HEK293 (cell line): Measurements from ENCODE around the gene TTC12.

Experiments used
- CTCF ChIA-PET: fragments of 350-600 bp; formaldehyde crosslinking; extraction: SDS; loops from one replicate; lab custom pipeline; 2021; ENCODE audit warnings: antibody characterized with exemption; lab: Yijun Ruan, JAX
- POLR2A ChIA-PET: fragments of 300-600 bp; formaldehyde crosslinking; extraction: SDS; loops from one replicate; lab custom pipeline; 2020; ENCODE audit warnings: antibody characterized with exemption, inconsistent platforms; lab: Yijun Ruan, JAX
- H3K27ac ChIP-seq: fragments of 200-500 bp; sonication (Bioruptor generic); 2 replicates; pipeline ENCODE4 v1.5.1; 2014; ENCODE audit warnings: low read depth, low read length, control low read depth, inconsistent platforms; ENCODE audit errors: extremely low read depth
- H3K36me3 ChIP-seq, 2 experiments: fragments of 200-500 bp in 1 of 2; sonication (Bioruptor generic) in 1 of 2; 1 replicate in 1 of 2; 2 replicates in 1 of 2; pipeline ENCODE4 v1.5.1; 2014 to 2017; ENCODE audit warnings: inconsistent platforms in 2 of 2, low read length in 2 of 2; ENCODE audit not compliant: control insufficient read depth in 2 of 2, insufficient read depth in 1 of 2
- H3K4me1 ChIP-seq: fragments of 200-500 bp; sonication (Bioruptor generic); 2 replicates; pipeline ENCODE4 v1.5.1; 2014; ENCODE audit warnings: mild to moderate bottlenecking, low read length, inconsistent platforms; ENCODE audit not compliant: control insufficient read depth, insufficient read depth
- H3K4me3 ChIP-seq: 2 replicates; pipeline ENCODE4 v1.5.1; 2011; ENCODE audit warnings: low read depth, mild to moderate bottlenecking, control low read depth, low read length, moderate library complexity
- H3K9me3 ChIP-seq: fragments of 200-500 bp; sonication (Bioruptor generic); 2 replicates; pipeline ENCODE4 v1.5.1; 2014; ENCODE audit warnings: low read depth, low read length, inconsistent platforms; ENCODE audit not compliant: control insufficient read depth, insufficient read depth
- GFI1B ChIP-seq: fragments of 450-650 bp; formaldehyde crosslinking; IDR thresholded peaks from 2 replicates; pipeline ENCODE4 v1.5.1; 2016; ENCODE audit warnings: missing biosample characterization, missing genetic modification characterization
- HOXA7 ChIP-seq: sonication (generic); formaldehyde crosslinking; IDR thresholded peaks from 2 replicates; pipeline ENCODE4 v1.8.1; 2022; ENCODE audit warnings: missing genetic modification reagents, borderline replicate concordance
- OSR2 ChIP-seq: fragments of 450-650 bp; formaldehyde crosslinking; IDR thresholded peaks from 2 replicates; pipeline ENCODE4 v1.5.1; 2016; ENCODE audit warnings: missing biosample characterization, missing genetic modification characterization
- PATZ1 ChIP-seq: fragments of 450-650 bp; formaldehyde crosslinking; IDR thresholded peaks from 2 replicates; pipeline ENCODE4 v1.5.1; 2016; ENCODE audit warnings: missing biosample characterization, missing genetic modification characterization
- YY1 ChIP-seq: fragments of 450-650 bp; formaldehyde crosslinking; IDR thresholded peaks from 2 replicates; pipeline ENCODE4 v1.5.1; 2018; ENCODE audit warnings: missing biosample characterization, missing genetic modification characterization
- ZBTB8A ChIP-seq: fragments of 450-650 bp; formaldehyde crosslinking; IDR thresholded peaks from 2 replicates; pipeline ENCODE4 v1.5.1; 2016; ENCODE audit warnings: missing biosample characterization, missing genetic modification characterization
- ZFHX2 ChIP-seq: fragments of 450-650 bp; formaldehyde crosslinking; conservative IDR thresholded peaks from 2 replicates; pipeline ENCODE4 v1.5.1; 2016; ENCODE audit warnings: missing biosample characterization, missing genetic modification characterization
- ZFP41 ChIP-seq: fragments of 450-650 bp; formaldehyde crosslinking; IDR thresholded peaks from 2 replicates; pipeline ENCODE4 v1.5.1; 2016; ENCODE audit warnings: missing biosample characterization, missing genetic modification characterization, borderline replicate concordance
- ZFP69B ChIP-seq: fragments of 450-650 bp; formaldehyde crosslinking; IDR thresholded peaks from 2 replicates; pipeline ENCODE4 v1.5.1; 2016; ENCODE audit warnings: missing biosample characterization, missing genetic modification characterization
- ZNF148 ChIP-seq: fragments of 450-650 bp; formaldehyde crosslinking; IDR thresholded peaks from 2 replicates; pipeline ENCODE4 v1.5.0; 2017; ENCODE audit warnings: missing biosample characterization, missing genetic modification characterization, borderline replicate concordance
- ZNF16 ChIP-seq: fragments of 450-650 bp; formaldehyde crosslinking; IDR thresholded peaks from 2 replicates; pipeline ENCODE4 v1.5.1; 2016; ENCODE audit warnings: low read depth, missing biosample characterization, missing genetic modification characterization
- ZNF223 ChIP-seq: fragments of 450-650 bp; formaldehyde crosslinking; IDR thresholded peaks from 2 replicates; pipeline ENCODE4 v1.5.1; 2016; ENCODE audit warnings: missing biosample characterization, missing genetic modification characterization
- ZNF292 ChIP-seq: fragments of 450-650 bp; formaldehyde crosslinking; IDR thresholded peaks from 2 replicates; pipeline ENCODE4 v1.5.1; 2016; ENCODE audit warnings: low read depth, missing biosample characterization, missing genetic modification characterization, borderline replicate concordance
- ZNF416 ChIP-seq: fragments of 450-650 bp; formaldehyde crosslinking; IDR thresholded peaks from 2 replicates; pipeline ENCODE4 v1.5.1; 2016; ENCODE audit warnings: missing biosample characterization, missing genetic modification characterization
- ZNF530 ChIP-seq: fragments of 450-650 bp; formaldehyde crosslinking; IDR thresholded peaks from 2 replicates; pipeline ENCODE4 v1.5.1; 2016; ENCODE audit warnings: low read depth, missing biosample characterization, missing genetic modification characterization
- ZNF571 ChIP-seq: fragments of 450-650 bp; formaldehyde crosslinking; IDR thresholded peaks from 2 replicates; pipeline ENCODE4 v1.5.0; 2017; ENCODE audit warnings: missing biosample characterization, missing genetic modification characterization
- ZNF610 ChIP-seq: fragments of 450-650 bp; formaldehyde crosslinking; IDR thresholded peaks from 2 replicates; pipeline ENCODE4 v1.5.1; 2016; ENCODE audit warnings: missing biosample characterization, missing genetic modification characterization, borderline replicate concordance
- ZNF76 ChIP-seq: fragments of 450-650 bp; formaldehyde crosslinking; IDR thresholded peaks from 2 replicates; pipeline ENCODE4; 2016; ENCODE audit warnings: low read depth, missing biosample characterization, missing genetic modification characterization, borderline replicate concordance
- ZSCAN16 ChIP-seq: fragments of 450-650 bp; formaldehyde crosslinking; IDR thresholded peaks from 2 replicates; pipeline ENCODE4 v1.5.1; 2016; ENCODE audit warnings: missing biosample characterization, missing genetic modification characterization

Gene TTC12

GRCh38 chr11:113282898-113283437 is 31.4 kb upstream of the TTC12 start:
- TF ChIP-seq OSR2 (tag by site-specific recombination) = no peak
- TF ChIP-seq ZNF530 (tag by site-specific recombination) = no peak
- TF ChIP-seq ZNF148 (tag by site-specific recombination) = no peak
- no peak for TF ChIP-seq ZNF416
- TF ChIP-seq ZNF292 (tag by site-specific recombination) = no peak
- no peak for TF ChIP-seq PATZ1 (tag by site-specific recombination)
- no peak for TF ChIP-seq ZNF610 (tag by site-specific recombination)
- no peak for TF ChIP-seq ZBTB8A (tag by site-specific recombination)
- TF ChIP-seq ZFP69B (tag by site-specific recombination) = no peak
- TF ChIP-seq ZNF16 (tag by site-specific recombination) = no peak
- Histone ChIP-seq H3K27ac (no peak overlapping the region), H3K36me3 (no peaks in the 10 kb centered on the region), H3K9me3 (no peaks in the 10 kb centered on the region), H3K4me1 (no peaks in the 10 kb centered on the region), H3K4me3 (no peak overlapping the region)
- POLR2A ChIA-PET = no interaction called here
- CTCF ChIA-PET = interaction anchor here (0.8 to 1.7 kb wide), 3 partner anchors 8 to 1003 kb away, joined by 3 to 5 read pairs (median 3); no protein-coding TSS in a partner anchor

- CTCF ChIA-PET = interaction anchor here (1.0 to 1.7 kb wide), 2 partner anchors 9 to 488 kb away, joined by 3 to 5 read pairs; no protein-coding TSS in a partner anchor
- no peaks in the 10 kb centered on the region for H3K36me3 ChIP-seq
- no peak overlapping the region for H3K4me3 ChIP-seq
- POLR2A ChIA-PET = no interaction called here
- no peaks in the 10 kb centered on the region for H3K4me1 ChIP-seq
- no peaks in the 10 kb centered on the region for H3K9me3 ChIP-seq
- TF ChIP-seq ZSCAN16 = no peak
- no peak for TF ChIP-seq YY1 (tag by site-specific recombination)
- TF ChIP-seq ZNF223 (tag by site-specific recombination) = no peak
- no peak for TF ChIP-seq ZFP41 (tag by site-specific recombination)
- no peak overlapping the region for H3K27ac ChIP-seq
These were observed 30.5 kb upstream of the TTC12 start for GRCh38 chr11:113283881-113284280.

- H3K36me3 ChIP-seq = no peaks in the 10 kb centered on the region
- H3K4me1 ChIP-seq = no peaks in the 10 kb centered on the region
- ChIA-PET CTCF (interaction anchor here (0.7 to 6.0 kb wide), 4 partner anchors 10 to 697 kb away, joined by 3 to 80 read pairs (median 4); no protein-coding TSS in a partner anchor), POLR2A (no interaction called here)
- no peaks in the 10 kb centered on the region for H3K9me3 ChIP-seq
- TF ChIP-seq HOXA7 (CRISPR knock-in tag) (no peak), GFI1B (tag by site-specific recombination) (no peak), PATZ1 (tag by site-specific recombination) (no peak), ZFHX2 (no peak), ZNF571 (tag by site-specific recombination) (no peak), ZNF76 (tag by site-specific recombination) (no peak)
- TF ChIP-seq, all 188 proteins: peak for 0
- Histone ChIP-seq H3K27ac (no peak overlapping the region), H3K4me3 (no peak overlapping the region)
These were observed 28.4 kb upstream of the TTC12 start for GRCh38 chr11:113286009-113286408.
